ENCODE results near the gene EPN3.

GRCh38 chr17:50546701-50547034 lies 14.1 kb downstream of the EPN3 start:
- TF ChIP-seq, protein P1, sequence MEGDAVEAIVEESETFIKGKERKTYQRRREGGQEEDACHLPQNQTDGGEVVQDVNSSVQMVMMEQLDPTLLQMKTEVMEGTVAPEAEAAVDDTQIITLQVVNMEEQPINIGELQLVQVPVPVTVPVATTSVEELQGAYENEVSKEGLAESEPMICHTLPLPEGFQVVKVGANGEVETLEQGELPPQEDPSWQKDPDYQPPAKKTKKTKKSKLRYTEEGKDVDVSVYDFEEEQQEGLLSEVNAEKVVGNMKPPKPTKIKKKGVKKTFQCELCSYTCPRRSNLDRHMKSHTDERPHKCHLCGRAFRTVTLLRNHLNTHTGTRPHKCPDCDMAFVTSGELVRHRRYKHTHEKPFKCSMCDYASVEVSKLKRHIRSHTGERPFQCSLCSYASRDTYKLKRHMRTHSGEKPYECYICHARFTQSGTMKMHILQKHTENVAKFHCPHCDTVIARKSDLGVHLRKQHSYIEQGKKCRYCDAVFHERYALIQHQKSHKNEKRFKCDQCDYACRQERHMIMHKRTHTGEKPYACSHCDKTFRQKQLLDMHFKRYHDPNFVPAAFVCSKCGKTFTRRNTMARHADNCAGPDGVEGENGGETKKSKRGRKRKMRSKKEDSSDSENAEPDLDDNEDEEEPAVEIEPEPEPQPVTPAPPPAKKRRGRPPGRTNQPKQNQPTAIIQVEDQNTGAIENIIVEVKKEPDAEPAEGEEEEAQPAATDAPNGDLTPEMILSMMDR (IDR thresholded peaks at IDR 0.05), result no peak
- TF ChIP-seq POLR2A (IDR thresholded peaks at IDR 0.05), result no peak
